ENCODE measurements around the gene DLK1. TPM values are rescaled to one million over a fixed set of nuclear protein-coding genes. Genes with fewer than 3 reads are reported as not detected.

The DLK1 gene
- total RNA-seq, 4 donors from 2014 or later, result not detected

GRCh38 chr14:100737526-100737925, 10.8 kb downstream of the DLK1 start:
- TF ChIP-seq POLR2A (IDR thresholded peaks at IDR 0.05) (no peak), CTCF (IDR thresholded peaks at IDR 0.05) (no peak)
- intact Hi-C loops (cut with DNase I; ENCODE audit: low total_unique reads), result no loop called here
- WGBS, 2 donors, result 89% methylated on average over 17 of the region's 17 CpGs

GRCh38 chr14:100738269-100738691, 11.6 kb downstream of the DLK1 start:
- no peak overlapping the region for H3K4me3 ChIP-seq (ENCODE audit: low read depth, poor library complexity, severe bottlenecking)
- TF ChIP-seq CTCF (IDR thresholded peaks at IDR 0.05), result no peak
- no peak for TF ChIP-seq POLR2A (IDR thresholded peaks at IDR 0.05)
- intact Hi-C loops (cut with DNase I; ENCODE audit: low total_unique reads), result no loop called here
- WGBS, 2 donors, result 88 to 94% methylated on average over 4 to 6 of the region's 6 CpGs
- DNase-seq (ENCODE audit: low spot score in 2 of 2), result peak in 1 of 2 donors; percentile 69

More at GRCh38 chr14:100737526-100737925, 10.8 kb downstream of the DLK1 start:
- DNase-seq (ENCODE audit: low spot score in 2 of 2), result peak in 1 of 2 donors; percentile 60
- H3K4me3 ChIP-seq (ENCODE audit: low read depth, poor library complexity, severe bottlenecking), result no peak overlapping the region

- intact Hi-C loops (cut with DNase I; ENCODE audit: low total_unique reads), result no loop called here
- H3K4me3 ChIP-seq (ENCODE audit: low read depth, poor library complexity, severe bottlenecking), result no peak overlapping the region
- peak in 1 of 2 donors; percentile 59 for DNase-seq (ENCODE audit: low spot score in 2 of 2)
- TF ChIP-seq CTCF (IDR thresholded peaks at IDR 0.05), result no peak
- no peak for TF ChIP-seq POLR2A (IDR thresholded peaks at IDR 0.05)
- WGBS, 2 donors, result 88 to 95% methylated on average over 4 to 10 of the region's 10 CpGs
These were observed 12.0 kb downstream of the DLK1 start for GRCh38 chr14:100738704-100739131.

- intact Hi-C loops (cut with DNase I; ENCODE audit: low total_unique reads), result no loop called here
- TF ChIP-seq CTCF (IDR thresholded peaks at IDR 0.05) (no peak), POLR2A (IDR thresholded peaks at IDR 0.05) (no peak)
- no peak overlapping the region for H3K4me3 ChIP-seq (ENCODE audit: low read depth, poor library complexity, severe bottlenecking)
- DNase-seq (ENCODE audit: low spot score in 2 of 2), result peak in 1 of 2 donors; percentile 59
- WGBS, 2 donors, result 81 to 87% methylated on average over 11 of the region's 11 CpGs
These were observed 12.6 kb downstream of the DLK1 start for GRCh38 chr14:100739306-100739705.

GRCh38 chr14:100740196-100740825, 13.6 kb downstream of the DLK1 start:
- TF ChIP-seq POLR2A (IDR thresholded peaks at IDR 0.05), result no peak
- no peak for TF ChIP-seq CTCF (IDR thresholded peaks at IDR 0.05)
- peak in 1 of 2 donors; percentile 70 for DNase-seq (ENCODE audit: low spot score in 2 of 2)
- intact Hi-C loops (cut with DNase I; ENCODE audit: low total_unique reads), result no loop called here
- 72 to 83% methylated on average over 8 to 9 of the region's 9 CpGs for WGBS, 2 donors
- H3K4me3 ChIP-seq (ENCODE audit: low read depth, poor library complexity, severe bottlenecking), result no peak overlapping the region

- 96 to 99% methylated on average over 7 of the region's 7 CpGs for WGBS, 2 donors
- no peak overlapping the region for H3K4me3 ChIP-seq (ENCODE audit: low read depth, poor library complexity, severe bottlenecking)
- intact Hi-C loops (cut with DNase I; ENCODE audit: low total_unique reads), result no loop called here
- peak in 1 of 2 donors; percentile 69 for DNase-seq (ENCODE audit: low spot score in 2 of 2)
- TF ChIP-seq CTCF (IDR thresholded peaks at IDR 0.05), result no peak
- no peak for TF ChIP-seq POLR2A (IDR thresholded peaks at IDR 0.05)
These were observed 14.2 kb downstream of the DLK1 start for GRCh38 chr14:100740929-100741328.

Measured in lower leg skin (tissue), 4 donors.